Kidney epithelial cell (primary cell): Measurements from ENCODE around the gene URI1. TPM values are rescaled to one million over a fixed set of nuclear protein-coding genes. Genes with fewer than 3 reads are reported as not detected.
A peak's percentile ranks its signal among the peaks of the same experiment; 100 is the strongest.

ENCODE experiments used
- DNase-seq: peaks from one replicate; pipeline ENCODE4 v3.0.0-alpha.2; 2010; ENCODE audit warnings: low read depth
- H3K27me3 ChIP-seq: 2 replicates; pipeline ENCODE4 v1.6.0; 2011; ENCODE audit warnings: low read length; ENCODE audit not compliant: control insufficient read depth, insufficient read depth
- H3K36me3 ChIP-seq: 2 replicates; pipeline ENCODE4 v1.5.1; 2011; ENCODE audit warnings: low read length; ENCODE audit not compliant: control insufficient read depth, insufficient read depth
- H3K4me3 ChIP-seq: 2 replicates; pipeline ENCODE4 v1.5.1; 2011; ENCODE audit warnings: low read depth, mild to moderate bottlenecking, control low read depth, low read length
- CTCF ChIP-seq: IDR thresholded peaks from 2 replicates; pipeline ENCODE4 v1.5.1; 2011; ENCODE audit warnings: mild to moderate bottlenecking, moderate library complexity, low read length, control low read depth, inconsistent platforms; ENCODE audit not compliant: insufficient read depth, poor library complexity, severe bottlenecking
- total RNA-seq: library from RNA; depleted of rRNA; stranded (reverse); fragments of >200 nt; gene quantifications from 2 replicates; pipeline ENCODE4 v1.2.3, GENCODE V29; 2015

Gene URI1
- total RNA-seq, result 47.3 and 52.0 TPM in 2 replicates

DNA sequence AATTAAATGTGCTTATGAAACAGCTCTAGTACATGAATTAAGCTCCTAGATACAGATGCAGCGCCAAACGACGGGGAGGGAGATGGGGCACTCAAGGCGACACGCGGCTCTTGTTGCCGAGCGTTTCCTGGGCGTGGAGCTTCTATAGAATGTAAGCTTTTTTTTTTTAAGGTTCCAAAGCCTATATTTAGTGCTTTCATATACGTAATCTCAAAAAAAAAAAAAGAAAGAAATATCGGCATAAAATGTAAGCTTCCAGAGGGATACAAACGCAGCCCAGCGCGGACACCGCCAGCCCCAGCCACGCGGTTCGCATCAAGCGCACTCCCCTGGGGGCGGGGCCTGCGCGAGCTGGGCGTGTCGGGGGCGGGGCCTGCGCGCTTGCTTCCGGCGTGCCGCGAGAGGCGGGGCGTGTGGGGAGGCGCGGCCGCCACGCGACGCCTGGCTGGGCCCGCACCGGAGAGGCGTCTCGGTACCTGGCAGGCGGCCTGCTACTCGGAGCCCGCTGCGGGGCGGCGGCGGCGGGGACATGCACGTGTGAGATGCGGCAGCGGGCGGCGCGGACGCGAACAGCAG is at the start of gene URI1:
Gene URI1 (plus strand): TSS at position 412 of the 576 bp plus-strand sequence. CDS start 309 bp downstream, outside the sequence.
- no peak for TF ChIP-seq CTCF
- DNase-seq, result no peak
- Histone ChIP-seq H3K4me3 (peak within 1 kb of the TSS; percentile 94), H3K27me3 (no peaks in the 10 kb centered on the region), H3K36me3 (no peaks in the 10 kb centered on the region)

DNA sequence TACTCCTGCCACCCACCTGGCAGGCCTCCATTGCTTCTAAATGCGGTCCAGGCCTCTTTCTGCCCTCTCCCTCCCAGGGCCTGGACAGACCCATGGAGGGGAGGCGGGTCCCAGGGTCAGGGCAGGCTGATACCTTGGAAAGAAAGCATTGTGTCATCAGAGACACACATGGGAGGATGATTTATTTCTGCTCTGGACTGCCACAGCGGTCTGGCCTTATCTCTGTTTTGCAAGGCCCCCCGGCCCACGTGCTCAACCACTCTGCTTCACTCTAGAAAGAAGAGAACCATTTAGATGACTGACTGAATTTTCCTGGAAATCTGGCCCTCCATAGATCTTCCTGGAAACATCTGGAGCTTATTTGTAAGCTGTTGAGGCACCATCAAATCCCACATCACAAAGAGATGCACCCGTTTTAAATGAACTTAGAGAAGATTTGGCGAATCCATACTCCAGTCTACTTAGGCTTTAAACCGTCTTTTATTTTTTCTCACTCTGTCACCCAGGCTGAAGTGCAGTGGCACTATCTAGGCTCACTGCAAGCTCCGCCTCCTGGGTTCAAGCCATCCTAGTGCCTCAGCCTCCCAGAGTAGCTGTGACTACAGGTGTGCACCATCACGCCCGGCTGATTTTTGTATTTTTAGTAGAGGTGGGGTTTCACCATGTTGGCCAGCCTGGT is 48.3 kb upstream of the URI1 start:
- Histone ChIP-seq H3K27me3 (no peaks in the 10 kb centered on the region), H3K36me3 (no peaks in the 10 kb centered on the region), H3K4me3 (no peak overlapping the region)
- no peak for TF ChIP-seq CTCF
- no peak for DNase-seq

DNA sequence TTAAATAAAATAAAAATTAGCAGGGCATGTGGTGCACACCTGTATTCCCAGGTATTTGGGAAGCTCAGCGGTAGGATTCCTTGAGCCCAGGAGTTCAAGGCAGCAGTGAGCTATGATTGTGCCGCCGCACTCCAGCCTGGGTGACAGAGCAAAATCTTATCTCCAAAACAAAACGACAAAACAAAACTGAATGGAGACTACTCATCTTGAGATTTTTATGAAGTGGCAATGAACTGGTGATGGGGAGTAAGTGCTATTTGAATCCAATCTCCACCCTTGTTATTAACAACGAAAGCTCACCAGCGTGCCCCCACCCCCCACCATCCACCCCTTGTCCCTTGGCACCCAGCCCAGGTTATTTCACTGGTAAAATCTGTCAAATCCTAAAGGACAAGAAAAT is 45.2 kb upstream of the URI1 start:
- DNase-seq, result no peak
- no peak for TF ChIP-seq CTCF

GRCh38 chr19:29897466-29897865 is 44.6 kb upstream of the URI1 start:
- no peaks in the 10 kb centered on the region for H3K36me3 ChIP-seq
- no peaks in the 10 kb centered on the region for H3K27me3 ChIP-seq
- DNase-seq, result no peak
- no peak for TF ChIP-seq CTCF
- no peak overlapping the region for H3K4me3 ChIP-seq

More for the DNA sequence above, 45.2 kb upstream of the URI1 start:
- no peaks in the 10 kb centered on the region for H3K36me3 ChIP-seq
- H3K4me3 ChIP-seq, result no peak overlapping the region
- no peaks in the 10 kb centered on the region for H3K27me3 ChIP-seq

DNA sequence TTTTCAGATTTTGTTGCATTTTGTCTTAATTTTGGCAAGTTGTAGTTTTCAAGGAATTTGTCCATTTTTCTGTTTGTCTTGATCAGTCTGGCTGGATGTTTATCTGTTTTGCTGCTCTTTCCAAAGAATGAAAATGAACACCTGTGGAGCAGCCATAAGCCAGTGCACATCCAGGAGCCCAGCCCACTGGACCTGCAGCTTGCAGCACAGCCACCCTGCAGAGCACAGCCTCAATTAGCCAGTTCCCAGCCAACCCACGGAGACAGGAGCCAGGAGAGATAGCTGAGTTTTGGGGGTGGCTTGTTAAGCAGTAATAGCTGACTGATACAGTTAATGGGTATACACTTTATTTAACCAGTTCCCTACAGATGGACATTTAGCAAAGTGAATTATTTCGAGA is 38.0 kb upstream of the URI1 start:
- Histone ChIP-seq H3K36me3 (no peaks in the 10 kb centered on the region), H3K4me3 (no peak overlapping the region), H3K27me3 (no peaks in the 10 kb centered on the region)
- TF ChIP-seq CTCF, result no peak
- DNase-seq, result no peak
